ENCODE data around the gene MAST4.
"Not testable (repeated sequence)": the region's sequence is repeated elsewhere in the genome, so short reads cannot be mapped to it uniquely, and the experiment has no call there.

MAST4 gene

DNA sequence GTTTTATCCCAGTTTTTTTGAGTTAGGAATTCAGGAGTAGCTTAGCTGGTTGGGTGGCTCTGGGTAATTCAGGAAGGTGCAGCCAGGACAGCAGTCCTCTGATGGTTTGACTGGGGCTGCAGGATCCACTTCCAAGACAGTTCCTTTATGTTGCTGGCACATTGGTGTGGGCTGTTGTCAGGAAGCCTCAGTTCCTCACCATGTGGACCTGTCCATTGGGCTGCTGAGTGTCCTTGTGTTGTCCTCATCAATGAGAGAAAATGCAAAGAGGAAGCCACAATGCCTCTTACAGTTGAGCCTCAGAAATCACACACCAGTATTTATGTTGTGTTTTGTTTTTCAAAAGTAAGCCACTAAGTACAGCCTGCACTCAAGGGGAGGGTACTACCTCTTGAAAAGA is 140.9 kb downstream of the MAST4 start:
- Histone ChIP-seq H3K4me2 (ENCODE audit: low read length) (no peak overlapping the region), H3K9me3 (replicated peaks; ENCODE audit: low read length) (no peaks in the 10 kb centered on the region), H3K4me1 (ENCODE audit: control insufficient read depth, insufficient read depth, low read length) (no peaks in the 10 kb centered on the region), H3K4me3 (ENCODE audit: low read length) (no peak overlapping the region), H3K9ac (ENCODE audit: low read depth, low read length) (no peak overlapping the region), H3K27me3 (ENCODE audit: control insufficient read depth, insufficient read depth, low read length) (peaks cover 43% of the 10 kb centered on the region), H3K36me3 (ENCODE audit: insufficient read depth, low read length) (no peaks in the 10 kb centered on the region)

DNA sequence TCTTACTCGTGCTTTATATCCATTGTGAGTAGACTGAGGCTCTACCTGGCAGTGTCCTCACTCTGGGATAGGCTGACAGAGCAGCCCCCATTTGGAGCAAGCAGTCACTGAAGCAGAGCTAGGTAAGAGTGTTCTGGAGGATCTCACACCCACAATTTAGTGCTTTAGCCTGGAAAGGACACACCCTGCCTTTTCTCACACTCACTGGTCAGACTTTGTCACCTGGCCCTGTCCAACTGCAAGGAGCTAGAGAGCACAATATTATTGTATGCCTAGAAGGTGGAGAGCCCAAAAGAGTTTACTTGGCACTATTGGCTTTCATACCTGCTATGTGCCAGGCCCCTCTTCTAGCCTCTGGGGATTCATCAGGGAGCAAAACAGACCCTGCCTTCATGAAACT is 141.9 kb downstream of the MAST4 start:
- no peaks in the 10 kb centered on the region for H3K4me1 ChIP-seq (ENCODE audit: control insufficient read depth, insufficient read depth, low read length)
- H3K4me2 ChIP-seq (ENCODE audit: low read length): no peak overlapping the region
- no peak overlapping the region for H3K9ac ChIP-seq (ENCODE audit: low read depth, low read length)
- H3K27me3 ChIP-seq (ENCODE audit: control insufficient read depth, insufficient read depth, low read length): peaks cover 45% of the 10 kb centered on the region
- H3K4me3 ChIP-seq (ENCODE audit: low read length): no peak overlapping the region
- H3K36me3 ChIP-seq (ENCODE audit: insufficient read depth, low read length): no peaks in the 10 kb centered on the region
- H3K9me3 ChIP-seq (replicated peaks; ENCODE audit: low read length): no peaks in the 10 kb centered on the region

DNA sequence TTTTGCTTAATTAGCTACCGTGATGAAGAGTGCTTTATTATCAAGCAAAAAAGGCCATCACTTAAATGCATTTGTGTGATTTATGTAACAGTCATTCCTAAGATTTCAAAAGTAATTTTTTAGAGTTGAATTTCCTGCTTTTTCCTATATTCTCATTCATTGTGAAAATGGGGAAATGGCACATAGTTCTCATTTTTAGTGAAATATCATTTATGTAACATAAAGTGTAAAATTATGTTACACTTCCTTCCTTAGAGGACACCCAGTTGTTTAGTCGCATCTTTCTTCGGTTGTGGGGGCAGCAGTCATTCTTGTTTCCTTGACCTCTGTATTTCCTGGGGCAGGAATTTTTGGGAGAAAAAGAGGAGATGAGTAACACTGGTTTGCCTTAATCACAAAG is 142.8 kb downstream of the MAST4 start:
- no peak overlapping the region for H3K9ac ChIP-seq (ENCODE audit: low read depth, low read length)
- no peaks in the 10 kb centered on the region for H3K36me3 ChIP-seq (ENCODE audit: insufficient read depth, low read length)
- H3K4me2 ChIP-seq (ENCODE audit: low read length): no peak overlapping the region
- H3K4me3 ChIP-seq (ENCODE audit: low read length): no peak overlapping the region
- no peaks in the 10 kb centered on the region for H3K9me3 ChIP-seq (replicated peaks; ENCODE audit: low read length)
- no peaks in the 10 kb centered on the region for H3K4me1 ChIP-seq (ENCODE audit: control insufficient read depth, insufficient read depth, low read length)
- peaks cover 45% of the 10 kb centered on the region for H3K27me3 ChIP-seq (ENCODE audit: control insufficient read depth, insufficient read depth, low read length)

DNA sequence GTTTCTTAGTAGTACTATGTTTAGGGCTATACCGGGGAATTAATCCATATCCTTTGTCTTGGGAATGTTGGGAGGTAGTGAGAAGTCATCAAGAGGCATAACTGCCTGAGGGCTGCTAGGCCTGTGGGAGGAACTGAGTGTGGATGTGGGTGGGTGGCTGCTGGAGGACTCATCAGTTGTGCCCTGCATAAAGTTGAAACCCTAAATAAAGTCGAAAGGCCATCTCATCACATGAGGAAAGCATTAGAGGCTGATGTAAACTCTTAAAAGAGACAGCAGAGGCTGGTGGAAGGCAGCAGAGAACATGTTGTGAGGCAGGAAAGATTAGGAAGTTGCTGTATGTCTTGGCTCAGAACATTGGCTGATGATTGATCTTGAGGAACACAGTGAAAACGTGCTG is 143.8 kb downstream of the MAST4 start:
- Histone ChIP-seq H3K4me2 (ENCODE audit: low read length) (no peak overlapping the region), H3K4me1 (ENCODE audit: control insufficient read depth, insufficient read depth, low read length) (no peaks in the 10 kb centered on the region), H3K9ac (ENCODE audit: low read depth, low read length) (no peak overlapping the region), H3K9me3 (replicated peaks; ENCODE audit: low read length) (no peaks in the 10 kb centered on the region), H3K36me3 (ENCODE audit: insufficient read depth, low read length) (no peaks in the 10 kb centered on the region), H3K27me3 (ENCODE audit: control insufficient read depth, insufficient read depth, low read length) (peaks cover 37% of the 10 kb centered on the region), H3K4me3 (ENCODE audit: low read length) (no peak overlapping the region)

DNA sequence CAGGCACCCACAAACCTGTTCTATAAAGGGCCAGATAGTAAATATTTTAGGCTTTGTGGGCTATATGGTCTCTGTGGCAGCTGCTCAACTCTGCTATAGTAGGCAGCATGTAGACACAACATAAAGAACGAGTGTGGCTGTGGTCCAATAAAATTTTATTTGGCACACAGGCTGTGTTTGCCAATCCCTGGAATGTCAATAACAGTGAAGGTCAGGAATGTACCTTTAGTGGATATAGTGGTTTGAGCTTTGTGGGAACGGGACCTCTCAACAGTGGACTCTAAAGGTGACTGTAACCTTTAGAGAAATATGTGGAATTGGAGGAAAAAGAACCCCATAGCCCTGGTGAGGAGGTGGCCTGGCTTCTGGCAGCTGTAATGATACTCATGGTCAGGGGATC is 145.2 kb downstream of the MAST4 start:
- Histone ChIP-seq H3K4me3 (ENCODE audit: low read length) (no peak overlapping the region), H3K27me3 (ENCODE audit: control insufficient read depth, insufficient read depth, low read length) (peaks cover 37% of the 10 kb centered on the region), H3K9me3 (replicated peaks; ENCODE audit: low read length) (no peaks in the 10 kb centered on the region), H3K36me3 (ENCODE audit: insufficient read depth, low read length) (no peaks in the 10 kb centered on the region), H3K4me1 (ENCODE audit: control insufficient read depth, insufficient read depth, low read length) (no peaks in the 10 kb centered on the region), H3K4me2 (ENCODE audit: low read length) (no peak overlapping the region), H3K9ac (ENCODE audit: low read depth, low read length) (no peak overlapping the region)

DNA sequence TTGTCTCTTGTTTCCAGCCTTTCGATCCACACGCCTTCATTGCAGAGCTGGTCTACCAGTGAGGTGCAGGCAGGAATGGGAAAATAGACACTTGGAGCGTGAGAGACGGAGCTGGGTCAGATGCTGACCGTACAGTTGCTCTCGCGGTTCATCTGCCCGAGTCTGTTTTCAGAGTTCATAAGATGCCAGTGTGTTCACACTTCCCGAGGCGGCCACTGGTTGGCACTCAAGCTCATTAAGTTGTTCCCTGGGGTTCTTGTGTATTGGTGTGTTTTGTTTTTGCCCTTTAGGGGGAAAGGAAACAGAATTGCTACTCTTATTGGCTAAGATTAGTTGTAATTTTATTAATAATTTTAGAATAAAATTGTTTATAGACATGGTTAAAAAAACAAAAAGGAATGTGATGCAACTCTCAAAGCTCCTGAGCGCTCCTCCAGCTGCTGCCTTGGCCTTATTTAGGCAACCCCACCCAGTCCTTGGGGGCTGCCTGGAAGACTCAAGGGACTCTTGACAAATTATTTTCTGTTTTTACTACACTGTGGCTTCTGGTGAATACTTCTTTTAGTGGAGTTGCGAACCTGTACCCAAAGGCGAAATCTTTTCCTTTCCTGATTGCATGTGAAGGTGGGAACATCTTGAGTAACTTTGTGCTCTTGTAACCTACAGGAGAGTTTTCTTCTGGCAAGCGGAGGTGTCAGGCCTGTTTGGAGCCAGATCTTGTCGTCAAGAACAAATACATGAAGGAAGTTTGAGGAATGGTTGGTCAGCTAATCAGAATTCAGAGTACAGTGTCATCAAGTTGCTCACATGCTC is 146.1 kb downstream of the MAST4 start:
- Histone ChIP-seq H3K36me3 (ENCODE audit: insufficient read depth, low read length) (no peaks in the 10 kb centered on the region), H3K9ac (ENCODE audit: low read depth, low read length) (no peak overlapping the region), H3K9me3 (replicated peaks; ENCODE audit: low read length) (no peaks in the 10 kb centered on the region), H3K4me1 (ENCODE audit: control insufficient read depth, insufficient read depth, low read length) (no peaks in the 10 kb centered on the region), H3K27me3 (ENCODE audit: control insufficient read depth, insufficient read depth, low read length) (peaks cover 34% of the 10 kb centered on the region), H3K4me3 (ENCODE audit: low read length) (no peak overlapping the region), H3K4me2 (ENCODE audit: low read length) (peak overlapping the region; percentile 17)

DNA sequence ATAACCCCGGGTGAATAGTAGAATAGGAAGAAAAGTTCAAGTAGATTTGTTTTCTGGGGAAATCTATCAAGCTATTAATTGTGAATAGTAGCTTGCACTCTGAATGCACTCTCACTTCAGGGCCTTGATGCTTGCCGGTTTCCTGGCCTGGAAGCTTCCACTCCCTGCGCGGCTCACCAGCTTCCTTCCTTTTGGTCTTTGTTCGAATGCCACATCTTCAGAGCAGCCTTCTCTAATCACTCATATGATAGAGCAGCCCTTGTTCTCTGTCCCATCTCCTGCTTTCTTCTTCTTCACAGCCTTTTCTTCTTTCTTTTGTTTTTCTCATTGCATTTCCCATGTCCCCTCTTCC is 146.7 kb downstream of the MAST4 start:
- no peaks in the 10 kb centered on the region for H3K4me1 ChIP-seq (ENCODE audit: control insufficient read depth, insufficient read depth, low read length)

DNA sequence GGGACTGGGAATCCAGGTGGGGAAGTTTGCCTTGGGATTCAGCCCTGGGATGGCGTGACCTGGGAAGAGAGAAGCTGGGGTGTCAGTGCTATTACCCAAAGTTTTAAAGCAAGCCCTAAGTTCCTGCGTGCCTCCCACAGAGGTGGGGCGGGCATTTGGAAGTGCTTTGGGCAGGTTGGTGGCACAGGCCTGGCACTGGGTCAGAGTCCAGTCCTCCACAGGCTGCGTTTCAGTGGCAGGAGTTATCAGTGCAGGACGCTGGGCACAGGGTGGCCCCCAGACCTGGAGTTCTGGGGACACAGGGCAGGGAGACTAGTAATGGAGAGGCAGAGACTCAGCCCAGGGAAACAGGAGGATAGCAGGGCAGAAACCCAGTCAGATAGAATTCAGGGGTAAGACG is 147.2 kb downstream of the MAST4 start:
- Histone ChIP-seq H3K4me1 (ENCODE audit: control insufficient read depth, insufficient read depth, low read length) (no peaks in the 10 kb centered on the region), H3K9ac (ENCODE audit: low read depth, low read length) (no peak overlapping the region)

More for the DNA sequence above, 146.7 kb downstream of the MAST4 start:
- H3K27me3 ChIP-seq (ENCODE audit: control insufficient read depth, insufficient read depth, low read length): peaks cover 34% of the 10 kb centered on the region
- H3K4me2 ChIP-seq (ENCODE audit: low read length): no peak overlapping the region
- H3K4me3 ChIP-seq (ENCODE audit: low read length): no peak overlapping the region
- H3K9ac ChIP-seq (ENCODE audit: low read depth, low read length): no peak overlapping the region
- no peaks in the 10 kb centered on the region for H3K9me3 ChIP-seq (replicated peaks; ENCODE audit: low read length)
- H3K36me3 ChIP-seq (ENCODE audit: insufficient read depth, low read length): no peaks in the 10 kb centered on the region

DNA sequence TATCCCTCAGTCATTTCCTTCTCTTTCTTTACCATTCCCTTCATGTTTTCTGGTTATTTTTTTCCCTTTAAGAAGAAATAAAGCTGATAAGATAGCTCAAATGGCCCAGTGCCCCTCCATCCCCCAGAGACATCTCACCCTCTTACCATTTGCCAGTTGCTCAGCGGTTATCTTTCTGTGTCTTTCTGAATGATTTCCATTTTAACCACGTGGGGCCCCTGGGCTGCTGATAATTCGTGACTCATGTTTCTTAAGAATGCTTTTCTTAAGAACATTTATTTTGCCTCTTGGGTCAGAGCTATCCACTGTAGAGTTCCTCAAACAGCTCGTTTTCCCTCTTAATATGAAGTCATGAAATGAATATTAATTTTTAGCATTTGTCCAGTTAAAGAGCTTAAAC is 147.8 kb downstream of the MAST4 start:
- Histone ChIP-seq H3K4me2 (ENCODE audit: low read length) (no peak overlapping the region), H3K9ac (ENCODE audit: low read depth, low read length) (no peak overlapping the region), H3K4me3 (ENCODE audit: low read length) (no peak overlapping the region), H3K36me3 (ENCODE audit: insufficient read depth, low read length) (no peaks in the 10 kb centered on the region), H3K4me1 (ENCODE audit: control insufficient read depth, insufficient read depth, low read length) (no peaks in the 10 kb centered on the region), H3K27me3 (ENCODE audit: control insufficient read depth, insufficient read depth, low read length) (peaks cover 34% of the 10 kb centered on the region), H3K9me3 (replicated peaks; ENCODE audit: low read length) (no peaks in the 10 kb centered on the region)

More for the DNA sequence above, 147.2 kb downstream of the MAST4 start:
- Histone ChIP-seq H3K4me3 (ENCODE audit: low read length) (no peak overlapping the region), H3K4me2 (ENCODE audit: low read length) (no peak overlapping the region), H3K36me3 (ENCODE audit: insufficient read depth, low read length) (no peaks in the 10 kb centered on the region), H3K27me3 (ENCODE audit: control insufficient read depth, insufficient read depth, low read length) (peaks cover 34% of the 10 kb centered on the region), H3K9me3 (replicated peaks; ENCODE audit: low read length) (no peaks in the 10 kb centered on the region)

DNA sequence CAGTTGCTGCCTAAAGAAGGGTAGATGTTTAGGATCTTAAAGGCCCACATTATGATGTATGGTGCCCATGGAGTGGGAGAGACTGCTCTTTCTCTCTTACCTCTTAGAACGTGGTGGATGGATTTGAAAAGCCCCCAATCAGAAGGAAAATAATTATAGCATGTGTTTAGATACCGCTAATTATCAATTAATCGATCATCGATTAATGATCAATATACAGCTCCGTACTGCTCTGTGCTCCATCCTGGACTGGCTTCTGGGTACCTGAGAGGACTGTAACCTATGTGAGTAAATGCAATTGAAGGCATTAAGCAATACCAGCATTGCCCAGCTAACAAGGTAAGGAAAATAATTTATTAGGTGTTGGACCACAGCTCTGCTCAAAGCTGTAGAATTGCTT is 149.1 kb downstream of the MAST4 start:
- peaks cover 30% of the 10 kb centered on the region for H3K27me3 ChIP-seq (ENCODE audit: control insufficient read depth, insufficient read depth, low read length)
- no peak overlapping the region for H3K4me2 ChIP-seq (ENCODE audit: low read length)
- H3K9ac ChIP-seq (ENCODE audit: low read depth, low read length): no peak overlapping the region
- H3K4me1 ChIP-seq (ENCODE audit: control insufficient read depth, insufficient read depth, low read length): no peaks in the 10 kb centered on the region
- H3K36me3 ChIP-seq (ENCODE audit: insufficient read depth, low read length): no peaks in the 10 kb centered on the region
- H3K4me3 ChIP-seq (ENCODE audit: low read length): no peak overlapping the region
- no peaks in the 10 kb centered on the region for H3K9me3 ChIP-seq (replicated peaks; ENCODE audit: low read length)

DNA sequence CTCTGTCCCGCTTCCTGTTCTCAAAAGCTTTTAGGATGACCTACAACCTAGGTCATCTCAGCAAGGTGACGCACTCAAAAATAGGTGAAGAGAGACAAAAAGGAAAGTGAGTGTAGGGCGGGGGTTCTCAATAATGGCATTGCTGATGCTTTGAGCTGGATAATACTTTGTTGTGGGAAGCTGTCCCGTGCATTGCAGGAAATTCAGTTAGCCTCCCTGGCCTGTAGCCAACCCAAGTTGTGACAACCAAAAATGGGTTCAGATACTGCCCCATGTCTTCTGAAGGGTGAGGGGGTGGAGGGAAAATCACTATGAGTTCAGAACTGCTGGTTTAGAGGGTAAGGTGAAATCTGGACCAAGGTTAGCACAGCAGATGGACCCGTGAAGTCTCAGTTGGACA is 151.4 kb downstream of the MAST4 start:
- no peaks in the 10 kb centered on the region for H3K36me3 ChIP-seq (ENCODE audit: insufficient read depth, low read length)
- H3K4me1 ChIP-seq (ENCODE audit: control insufficient read depth, insufficient read depth, low read length): no peaks in the 10 kb centered on the region
- H3K27me3 ChIP-seq (ENCODE audit: control insufficient read depth, insufficient read depth, low read length): peaks cover 15% of the 10 kb centered on the region
- H3K9ac ChIP-seq (ENCODE audit: low read depth, low read length): no peak overlapping the region
- no peaks in the 10 kb centered on the region for H3K9me3 ChIP-seq (replicated peaks; ENCODE audit: low read length)
- no peak overlapping the region for H3K4me3 ChIP-seq (ENCODE audit: low read length)
- H3K4me2 ChIP-seq (ENCODE audit: low read length): no peak overlapping the region

DNA sequence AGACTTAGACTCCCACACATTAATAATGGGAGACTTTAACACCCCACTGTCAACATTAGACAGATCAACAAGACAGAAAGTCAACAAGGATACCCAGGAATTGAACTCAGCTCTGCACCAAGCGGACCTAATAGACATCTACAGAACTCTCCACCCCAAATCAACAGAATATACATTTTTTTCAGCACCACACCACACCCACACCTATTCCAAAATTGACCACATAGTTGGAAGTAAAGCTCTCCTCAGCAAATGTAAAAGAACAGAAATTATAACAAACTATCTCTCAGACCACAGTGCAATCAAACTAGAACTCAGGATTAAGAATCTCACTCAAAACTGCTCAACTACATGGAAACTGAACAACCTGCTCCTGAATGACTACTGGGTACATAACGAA is 156.5 kb downstream of the MAST4 start:
- not testable (repeated sequence) for H3K4me1 ChIP-seq (ENCODE audit: control insufficient read depth, insufficient read depth, low read length); H3K4me2 ChIP-seq (ENCODE audit: low read length); H3K4me3 ChIP-seq (ENCODE audit: low read length); H3K9me3 ChIP-seq (replicated peaks; ENCODE audit: low read length); H3K9ac ChIP-seq (ENCODE audit: low read depth, low read length); H3K36me3 ChIP-seq (ENCODE audit: insufficient read depth, low read length)
- H3K27me3 ChIP-seq (ENCODE audit: control insufficient read depth, insufficient read depth, low read length): peaks cover 20% of the 10 kb centered on the region
